HEK293T (cell line): Measurements from ENCODE around the gene FSTL4.

Experiments used
- BHLHE40 ChIP-seq: fragments of 450-650 bp; IDR thresholded peaks from 2 replicates; pipeline ENCODE4 v1.6.1; 2016; ENCODE audit warnings: mild to moderate bottlenecking, moderate library complexity, borderline replicate concordance
- CTBP1 ChIP-seq: fragments of 450-650 bp; IDR thresholded peaks from 2 replicates; pipeline ENCODE4 v1.6.1; 2016; ENCODE audit warnings: borderline replicate concordance
- ELF4 ChIP-seq: fragments of 450-650 bp; IDR thresholded peaks from 2 replicates; pipeline ENCODE4 v1.6.1; 2017; ENCODE audit warnings: antibody characterized with exemption
- FOXA1 ChIP-seq: fragments of 450-650 bp; IDR thresholded peaks from 2 replicates; pipeline ENCODE4 v1.6.1; 2016; ENCODE audit warnings: mild to moderate bottlenecking
- FOXK2 ChIP-seq: fragments of 450-650 bp; IDR thresholded peaks from 2 replicates; pipeline ENCODE4 v1.6.1; 2016; ENCODE audit warnings: mild to moderate bottlenecking
- FOXM1 ChIP-seq: fragments of 450-650 bp; IDR thresholded peaks from 2 replicates; pipeline ENCODE4 v1.6.1; 2017; ENCODE audit warnings: mild to moderate bottlenecking, borderline replicate concordance
- HDGF ChIP-seq: fragments of 450-650 bp; IDR thresholded peaks from 2 replicates; pipeline ENCODE4 v1.6.1; 2017; ENCODE audit warnings: antibody characterized with exemption, borderline replicate concordance
- SP1 ChIP-seq: fragments of 450-650 bp; IDR thresholded peaks from 2 replicates; pipeline ENCODE4 v1.6.1; 2017
- SUZ12 ChIP-seq: fragments of 450-650 bp; IDR thresholded peaks from 2 replicates; pipeline ENCODE4 v1.6.1; 2016; ENCODE audit warnings: mild to moderate bottlenecking
- TF ChIP-seq, protein P1 (sequence below): fragments of 450-650 bp; IDR thresholded peaks from 2 replicates; pipeline ENCODE4 v1.6.1; 2016

- no peak for TF ChIP-seq FOXA1
- TF ChIP-seq SUZ12, result no peak
- no peak for TF ChIP-seq SP1
- TF ChIP-seq BHLHE40, result no peak
- TF ChIP-seq FOXM1, result no peak
- no peak for TF ChIP-seq ELF4
- TF ChIP-seq FOXK2, result no peak
- TF ChIP-seq, protein P1, sequence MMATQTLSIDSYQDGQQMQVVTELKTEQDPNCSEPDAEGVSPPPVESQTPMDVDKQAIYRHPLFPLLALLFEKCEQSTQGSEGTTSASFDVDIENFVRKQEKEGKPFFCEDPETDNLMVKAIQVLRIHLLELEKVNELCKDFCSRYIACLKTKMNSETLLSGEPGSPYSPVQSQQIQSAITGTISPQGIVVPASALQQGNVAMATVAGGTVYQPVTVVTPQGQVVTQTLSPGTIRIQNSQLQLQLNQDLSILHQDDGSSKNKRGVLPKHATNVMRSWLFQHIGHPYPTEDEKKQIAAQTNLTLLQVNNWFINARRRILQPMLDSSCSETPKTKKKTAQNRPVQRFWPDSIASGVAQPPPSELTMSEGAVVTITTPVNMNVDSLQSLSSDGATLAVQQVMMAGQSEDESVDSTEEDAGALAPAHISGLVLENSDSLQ, result no peak
- no peak for TF ChIP-seq CTBP1
- TF ChIP-seq HDGF, result no peak
Measured at GRCh38 chr5:133657036-133657435, 44.7 kb upstream of the FSTL4 start.
